Measurements from ENCODE around the gene MTFR1L. TPM values are rescaled to one million over a fixed set of nuclear protein-coding genes. Genes with fewer than 3 reads are reported as not detected.

MTFR1L gene
- polyA plus RNA-seq, 1 of the 3 experiments (the other 2 are of a cell fraction) = 53.6 TPM

DNA sequence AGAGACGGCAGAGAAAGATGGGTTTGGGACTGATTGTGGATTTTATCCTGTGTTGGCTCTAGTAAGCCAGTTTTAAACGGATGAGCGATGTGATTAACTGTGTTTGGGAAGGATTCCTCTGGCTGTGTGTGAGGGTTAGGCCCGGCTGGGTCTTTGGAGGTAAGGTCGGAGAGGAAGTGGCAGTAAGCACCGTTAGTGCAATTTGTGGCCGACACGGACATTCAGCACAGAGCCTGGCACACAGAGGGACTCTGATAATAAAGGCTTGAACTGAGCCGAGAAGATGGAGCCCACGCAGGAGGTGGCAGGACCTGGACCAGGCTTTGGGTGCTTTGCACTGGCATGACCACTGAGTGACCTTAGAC, 1.3 kb downstream of the MTFR1L start:
- H3K4me2 ChIP-seq = peak overlapping the region; percentile 100
- H3K9ac ChIP-seq = peak overlapping the region; percentile 92
- H3K4me1 ChIP-seq (ENCODE audit: control insufficient read depth in 1 of 2, insufficient read depth in 2 of 2, low read depth in 1 of 2, low read length in 1 of 2) = peaks cover 8 to 29% of the 10 kb centered on the region in 2 experiments; a peak in 1 of 4 replicates
- H3K36me3 ChIP-seq (replicated peaks in 1 of 2; ENCODE audit: control insufficient read depth in 1 of 2, insufficient read depth in 2 of 2, low read length in 1 of 2) = peaks cover 0 to 25% of the 10 kb centered on the region in 2 experiments
- POLR2A ChIA-PET = interaction anchor here (1.7 kb wide), 1 partner anchor 54 kb away, joined by 5 read pairs; the partner anchor contains the start of gene PAQR7
- CTCF ChIA-PET = interaction anchor here (0.7 to 2.7 kb wide), 5 partner anchors 10 to 211 kb away, joined by 3 to 8 read pairs (median 7); no protein-coding TSS in a partner anchor
- H4K20me1 ChIP-seq (ENCODE audit: insufficient read depth) = peaks cover 7% of the 10 kb centered on the region; the same call in 1 of the 2 replicates
- H3K27me3 ChIP-seq (ENCODE audit: insufficient read depth) = no peaks in the 10 kb centered on the region
- H2AFZ ChIP-seq (ENCODE audit: low read depth) = no peak overlapping the region
- H3K9me3 ChIP-seq = no peaks in the 10 kb centered on the region
- 39% methylated on average over 10 of the region's 10 CpGs for WGBS (ENCODE audit: low lambda C conversion rate)
- H3K79me2 ChIP-seq (ENCODE audit: insufficient read depth) = peaks cover 42% of the 10 kb centered on the region
- no peaks in the 10 kb centered on the region for H3F3A ChIP-seq (replicated peaks; ENCODE audit: insufficient read depth)
- H3K9me2 ChIP-seq = no peaks in the 10 kb centered on the region
- H3K4me3 ChIP-seq (ENCODE audit: low read depth in 2 of 2, low read length in 1 of 2) = peak overlapping the region; percentile 95 to 97
- no peak for DNase-seq
- peak overlapping the region; percentile 79 to 88; a peak in 2 of 4 replicates for H3K27ac ChIP-seq (ENCODE audit: low read depth in 2 of 2, low read length in 1 of 2)
- TF ChIP-seq NFIC (IDR thresholded peaks at IDR 0.05; ENCODE audit: borderline replicate concordance) (no peak), ELF1 (IDR thresholded peaks at IDR 0.05) (no peak), FOSL2 (IDR thresholded peaks at IDR 0.05; ENCODE audit: borderline replicate concordance, low read depth) (no peak), NRF1 (IDR thresholded peaks at IDR 0.05; ENCODE audit: low read depth, low read length) (no peak), YY1 (IDR thresholded peaks at IDR 0.05; ENCODE audit: low read depth) (no peak)
- TF ChIP-seq, protein P1, sequence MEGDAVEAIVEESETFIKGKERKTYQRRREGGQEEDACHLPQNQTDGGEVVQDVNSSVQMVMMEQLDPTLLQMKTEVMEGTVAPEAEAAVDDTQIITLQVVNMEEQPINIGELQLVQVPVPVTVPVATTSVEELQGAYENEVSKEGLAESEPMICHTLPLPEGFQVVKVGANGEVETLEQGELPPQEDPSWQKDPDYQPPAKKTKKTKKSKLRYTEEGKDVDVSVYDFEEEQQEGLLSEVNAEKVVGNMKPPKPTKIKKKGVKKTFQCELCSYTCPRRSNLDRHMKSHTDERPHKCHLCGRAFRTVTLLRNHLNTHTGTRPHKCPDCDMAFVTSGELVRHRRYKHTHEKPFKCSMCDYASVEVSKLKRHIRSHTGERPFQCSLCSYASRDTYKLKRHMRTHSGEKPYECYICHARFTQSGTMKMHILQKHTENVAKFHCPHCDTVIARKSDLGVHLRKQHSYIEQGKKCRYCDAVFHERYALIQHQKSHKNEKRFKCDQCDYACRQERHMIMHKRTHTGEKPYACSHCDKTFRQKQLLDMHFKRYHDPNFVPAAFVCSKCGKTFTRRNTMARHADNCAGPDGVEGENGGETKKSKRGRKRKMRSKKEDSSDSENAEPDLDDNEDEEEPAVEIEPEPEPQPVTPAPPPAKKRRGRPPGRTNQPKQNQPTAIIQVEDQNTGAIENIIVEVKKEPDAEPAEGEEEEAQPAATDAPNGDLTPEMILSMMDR (IDR thresholded peaks at IDR 0.05) = no peak

DNA sequence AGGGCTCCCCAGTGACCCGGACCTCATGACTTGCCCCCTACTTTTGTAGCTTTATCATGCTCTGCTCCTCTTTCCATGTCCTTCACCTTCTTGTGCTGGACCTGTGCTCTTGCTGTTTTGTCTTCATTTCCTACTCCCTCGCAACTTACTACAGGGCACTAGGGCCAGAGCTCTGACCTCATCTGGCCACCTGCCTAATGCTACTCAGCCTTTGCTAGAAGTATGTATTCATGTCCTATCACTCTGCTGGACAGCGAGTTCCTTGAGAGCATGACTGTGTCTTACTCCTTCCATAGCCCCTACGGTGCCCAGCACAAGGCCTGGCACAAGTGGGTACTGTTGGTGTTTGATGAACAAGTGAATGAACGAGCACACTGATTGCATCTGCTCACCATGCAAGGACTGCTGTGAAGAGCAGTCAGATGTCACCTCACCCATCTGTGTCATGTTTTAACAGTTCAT, 1.9 kb downstream of the MTFR1L start:
- peaks cover 42% of the 10 kb centered on the region for H3K79me2 ChIP-seq (ENCODE audit: insufficient read depth)
- H3K27me3 ChIP-seq (ENCODE audit: insufficient read depth) = no peaks in the 10 kb centered on the region
- H2AFZ ChIP-seq (ENCODE audit: low read depth) = no peak overlapping the region
- H4K20me1 ChIP-seq (ENCODE audit: insufficient read depth) = peaks cover 7% of the 10 kb centered on the region; the same call in 1 of the 2 replicates
- no peak overlapping the region for H3K27ac ChIP-seq (ENCODE audit: low read depth in 2 of 2, low read length in 1 of 2)
- H3K36me3 ChIP-seq (replicated peaks in 1 of 2; ENCODE audit: control insufficient read depth in 1 of 2, insufficient read depth in 2 of 2, low read length in 1 of 2) = peaks cover 2 to 26% of the 10 kb centered on the region in 2 experiments
- no peaks in the 10 kb centered on the region for H3K9me3 ChIP-seq
- no peak for DNase-seq
- H3F3A ChIP-seq (replicated peaks; ENCODE audit: insufficient read depth) = no peaks in the 10 kb centered on the region
- peaks cover 8 to 29% of the 10 kb centered on the region in 2 experiments; a peak in 1 of 4 replicates for H3K4me1 ChIP-seq (ENCODE audit: control insufficient read depth in 1 of 2, insufficient read depth in 2 of 2, low read depth in 1 of 2, low read length in 1 of 2)
- no peak overlapping the region for H3K9ac ChIP-seq
- H3K9me2 ChIP-seq = no peaks in the 10 kb centered on the region
- 75% methylated on average over 5 of the region's 5 CpGs for WGBS (ENCODE audit: low lambda C conversion rate)
- peak overlapping the region; percentile 100 for H3K4me2 ChIP-seq
- ChIA-PET CTCF (interaction anchor here (0.6 to 2.7 kb wide), 5 partner anchors 10 to 212 kb away, joined by 3 to 8 read pairs (median 7); no protein-coding TSS in a partner anchor), POLR2A (no interaction called here)
- H3K4me3 ChIP-seq (ENCODE audit: low read depth in 2 of 2, low read length in 1 of 2) = peak overlapping the region; percentile 95 to 97; a peak in 3 of 4 replicates
- no peak for TF ChIP-seq SIN3A (IDR thresholded peaks at IDR 0.05; ENCODE audit: borderline replicate concordance, low read depth, low read length)
- TF ChIP-seq GATA2 (CRISPR knock-in tag; IDR thresholded peaks at IDR 0.05) = no peak
- TF ChIP-seq EZH2phosphoT487 (IDR thresholded peaks at IDR 0.05; ENCODE audit: borderline replicate concordance, low read depth) = no peak
- TF ChIP-seq FOSL2 (IDR thresholded peaks at IDR 0.05; ENCODE audit: borderline replicate concordance, low read depth) = no peak
- TF ChIP-seq FOXJ3 (CRISPR knock-in tag; IDR thresholded peaks at IDR 0.05) = no peak
- TF ChIP-seq TEAD4 (IDR thresholded peaks at IDR 0.05; ENCODE audit: borderline replicate concordance, insufficient read depth) = no peak
- TF ChIP-seq, protein P2, sequence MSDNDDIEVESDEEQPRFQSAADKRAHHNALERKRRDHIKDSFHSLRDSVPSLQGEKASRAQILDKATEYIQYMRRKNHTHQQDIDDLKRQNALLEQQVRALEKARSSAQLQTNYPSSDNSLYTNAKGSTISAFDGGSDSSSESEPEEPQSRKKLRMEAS (IDR thresholded peaks at IDR 0.05; ENCODE audit: low read depth) = no peak
- no peak for TF ChIP-seq JUND (IDR thresholded peaks at IDR 0.05)
- TF ChIP-seq RXRA (IDR thresholded peaks at IDR 0.05; ENCODE audit: borderline replicate concordance, low read depth) = no peak
- TF ChIP-seq, protein P1 (IDR thresholded peaks at IDR 0.05) = no peak
- TF ChIP-seq GABPA (IDR thresholded peaks at IDR 0.05; ENCODE audit: low read depth) = no peak
- TF ChIP-seq, protein P3, sequence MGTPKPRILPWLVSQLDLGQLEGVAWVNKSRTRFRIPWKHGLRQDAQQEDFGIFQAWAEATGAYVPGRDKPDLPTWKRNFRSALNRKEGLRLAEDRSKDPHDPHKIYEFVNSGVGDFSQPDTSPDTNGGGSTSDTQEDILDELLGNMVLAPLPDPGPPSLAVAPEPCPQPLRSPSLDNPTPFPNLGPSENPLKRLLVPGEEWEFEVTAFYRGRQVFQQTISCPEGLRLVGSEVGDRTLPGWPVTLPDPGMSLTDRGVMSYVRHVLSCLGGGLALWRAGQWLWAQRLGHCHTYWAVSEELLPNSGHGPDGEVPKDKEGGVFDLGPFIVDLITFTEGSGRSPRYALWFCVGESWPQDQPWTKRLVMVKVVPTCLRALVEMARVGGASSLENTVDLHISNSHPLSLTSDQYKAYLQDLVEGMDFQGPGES (IDR thresholded peaks at IDR 0.05; ENCODE audit: low read depth, low read length) = no peak
- TF ChIP-seq POLR2AphosphoS5 (IDR thresholded peaks at IDR 0.05; ENCODE audit: low read depth, low read length) = no peak
- no peak for TF ChIP-seq RAD21 (IDR thresholded peaks at IDR 0.05; ENCODE audit: low read length)
- TF ChIP-seq, protein P4, sequence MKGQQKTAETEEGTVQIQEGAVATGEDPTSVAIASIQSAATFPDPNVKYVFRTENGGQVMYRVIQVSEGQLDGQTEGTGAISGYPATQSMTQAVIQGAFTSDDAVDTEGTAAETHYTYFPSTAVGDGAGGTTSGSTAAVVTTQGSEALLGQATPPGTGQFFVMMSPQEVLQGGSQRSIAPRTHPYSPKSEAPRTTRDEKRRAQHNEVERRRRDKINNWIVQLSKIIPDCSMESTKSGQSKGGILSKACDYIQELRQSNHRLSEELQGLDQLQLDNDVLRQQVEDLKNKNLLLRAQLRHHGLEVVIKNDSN (IDR thresholded peaks at IDR 0.05; ENCODE audit: borderline replicate concordance, low read depth) = no peak
- no peak for TF ChIP-seq RCOR1 (IDR thresholded peaks at IDR 0.05; ENCODE audit: low read length)
- TF ChIP-seq ELF1 (IDR thresholded peaks at IDR 0.05) = no peak
- TF ChIP-seq RFX5 (IDR thresholded peaks at IDR 0.05; ENCODE audit: low read length) = no peak
- TF ChIP-seq TCF12 (IDR thresholded peaks at IDR 0.05) = no peak
